HepG2 (cell line): ENCODE measurements around the gene C19orf73. TPM values are rescaled to one million over a fixed set of nuclear protein-coding genes. Genes with fewer than 3 reads are reported as not detected.
A peak's percentile ranks its signal among the peaks of the same experiment; 100 is the strongest.

Source experiments
- AKAP8 ChIP-seq: sonication (generic); formaldehyde crosslinking; IDR thresholded peaks from 2 replicates; pipeline ENCODE4 v1.5.1; 2020; ENCODE audit warnings: mild to moderate bottlenecking, missing genetic modification reagents
- NR1H2 ChIP-seq: sonication (generic); formaldehyde crosslinking; IDR thresholded peaks from 2 replicates; pipeline ENCODE4 v1.8.1; 2022; ENCODE audit warnings: low read depth, missing genetic modification reagents, borderline replicate concordance
- NR2C2 ChIP-seq: sonication (generic); formaldehyde crosslinking; IDR thresholded peaks from 2 replicates; pipeline ENCODE4 v1.4.0; 2020; ENCODE audit warnings: missing genetic modification reagents, mild to moderate bottlenecking, moderate library complexity, borderline replicate concordance
- NR2F2 ChIP-seq: IDR thresholded peaks from 2 replicates; pipeline ENCODE4 v1.6.1; 2012; ENCODE audit warnings: low read depth, inconsistent platforms, borderline replicate concordance
- RBFOX2 ChIP-seq: fragments of 200-400 bp; formaldehyde crosslinking; IDR thresholded peaks from 2 replicates; pipeline ENCODE4 v1.6.1; 2017; ENCODE audit warnings: low read depth, mild to moderate bottlenecking, low read length
- SPEN ChIP-seq: sonication (generic); formaldehyde crosslinking; IDR thresholded peaks from 2 replicates; pipeline ENCODE4 v1.5.1; 2020; ENCODE audit warnings: low read depth, mild to moderate bottlenecking, missing genetic modification reagents
- TAF15 ChIP-seq: fragments of 200-400 bp; formaldehyde crosslinking; IDR thresholded peaks from one replicate; pipeline ENCODE4 v1.6.1; 2018; ENCODE audit warnings: mild to moderate bottlenecking, low read depth, low read length; ENCODE audit not compliant: poor library complexity, severe bottlenecking
- TBP ChIP-seq: sonication (generic); formaldehyde crosslinking; IDR thresholded peaks from 2 replicates; pipeline ENCODE4 v1.5.0; 2020; ENCODE audit warnings: missing genetic modification reagents
- TBX3 ChIP-seq: fragments of 450-650 bp; IDR thresholded peaks from 2 replicates; pipeline ENCODE4 v1.6.1; 2017; ENCODE audit warnings: antibody characterized with exemption, mild to moderate bottlenecking, inconsistent platforms, borderline replicate concordance
- TOE1 ChIP-seq: sonication (generic); formaldehyde crosslinking; IDR thresholded peaks from 2 replicates; pipeline ENCODE4 v1.4.0; 2020; ENCODE audit warnings: mild to moderate bottlenecking, missing genetic modification reagents
- ZFP36 ChIP-seq: fragments of 150-350 bp; IDR thresholded peaks from 2 replicates; pipeline ENCODE4 v1.6.1; 2018; ENCODE audit warnings: borderline replicate concordance, low read length, low read depth; ENCODE audit not compliant: partially characterized antibody
- ZNF337 ChIP-seq: sonication (generic); formaldehyde crosslinking; IDR thresholded peaks from 2 replicates; pipeline ENCODE4 v1.5.1; 2020; ENCODE audit warnings: missing genetic modification reagents, low read depth, mild to moderate bottlenecking, borderline replicate concordance
- ZNF558 ChIP-seq: sonication (generic); formaldehyde crosslinking; IDR thresholded peaks from 2 replicates; pipeline ENCODE4 v1.9.0; 2022; ENCODE audit warnings: mild to moderate bottlenecking, missing genetic modification reagents, borderline replicate concordance
- ZNF619 ChIP-seq: sonication (generic); formaldehyde crosslinking; IDR thresholded peaks from 2 replicates; pipeline ENCODE4 v1.4.0; 2020; ENCODE audit warnings: mild to moderate bottlenecking, missing genetic modification reagents
- ZNF883 ChIP-seq: sonication (generic); formaldehyde crosslinking; IDR thresholded peaks from 2 replicates; pipeline ENCODE4 v1.5.1; 2020; ENCODE audit warnings: mild to moderate bottlenecking, missing genetic modification reagents; ENCODE audit errors: not compliant biosample characterization
- polyA plus RNA-seq, 8 experiments: library from polyadenylated mRNA; depleted of rRNA in 3 of 8; stranded (reverse) in 7 of 8; unstranded in 1 of 8; fragments of >200 nt; fragmentation: Illumina TruSeq in 4 of 8; extraction: Trizol in 4 of 8; gene quantifications; 2 replicates each; pipeline versions ENCODE4 v1.2.1 to v1.2.3, GENCODE V29; 2011 to 2016; ENCODE audit warnings: low read depth in 4 of 8, missing spikeins in 1 of 8, mixed read lengths in 1 of 8; ENCODE audit not compliant: insufficient read depth in 1 of 8
- total RNA-seq, 5 experiments: library from RNA; depleted of rRNA; stranded (reverse); fragments of >200 nt; fragmentation: Illumina TruSeq; extraction: Trizol; gene quantifications; 2 replicates each; pipeline ENCODE4 v1.2.3, GENCODE V29; 2016; ENCODE audit warnings: low read depth in 1 of 5
- TF ChIP-seq, protein P1 (sequence below): sonication (generic); formaldehyde crosslinking; IDR thresholded peaks from 2 replicates; pipeline ENCODE4 v1.5.1; 2020; ENCODE audit warnings: mild to moderate bottlenecking, missing genetic modification reagents, moderate library complexity
- TF ChIP-seq, protein P2 (sequence below): sonication (generic); formaldehyde crosslinking; IDR thresholded peaks from one replicate; pipeline ENCODE4 v1.5.1; 2020; ENCODE audit warnings: mild to moderate bottlenecking, missing genetic modification reagents; ENCODE audit errors: not compliant biosample characterization

The C19orf73 gene
- total and polyA plus RNA-seq, 2 of the 13 experiments (the other 11 are each of a cell fraction or from before 2014, with no cell fraction given), result 1.4 to 1.5 TPM

DNA sequence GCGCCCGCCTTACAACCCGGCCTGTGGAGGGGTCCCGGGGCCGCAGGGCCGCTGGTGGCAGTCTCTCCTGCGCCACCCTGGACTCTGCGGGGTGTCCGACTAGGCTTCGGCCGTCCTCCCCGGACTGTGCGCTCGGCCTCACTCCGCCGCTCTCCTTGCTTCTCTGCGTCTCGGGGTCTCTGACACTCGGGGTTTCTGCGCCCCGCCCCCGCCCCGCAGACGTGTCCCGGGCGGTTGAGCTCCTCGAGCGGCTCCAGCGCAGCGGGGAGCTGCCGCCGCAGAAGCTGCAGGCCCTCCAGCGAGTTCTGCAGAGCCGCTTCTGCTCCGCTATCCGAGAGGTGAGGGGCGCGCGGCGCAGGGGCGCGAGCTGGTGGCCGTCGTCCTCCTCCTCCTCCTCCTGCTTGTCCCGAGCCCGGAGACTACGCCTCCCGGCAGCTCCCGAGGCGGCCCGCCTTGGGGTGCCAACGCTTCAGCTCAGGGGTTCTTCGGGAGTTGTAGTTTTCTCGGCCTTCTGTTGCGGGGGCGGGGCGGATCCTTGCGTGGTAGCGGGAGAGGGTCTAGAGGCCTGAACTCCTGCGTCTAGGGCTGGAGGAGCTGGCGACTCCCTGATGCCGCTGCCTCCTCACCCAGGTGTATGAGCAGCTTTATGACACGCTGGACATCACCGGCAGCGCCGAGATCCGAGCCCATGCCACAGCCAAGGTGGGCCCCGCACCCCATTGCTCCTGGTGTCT, 4.1 kb downstream of the C19orf73 start (continued):
- no peak for TF ChIP-seq NR2F2
- no peak; the same call in 1 of the 2 replicates for TF ChIP-seq TBP (CRISPR knock-in tag)
- TF ChIP-seq, protein P1, sequence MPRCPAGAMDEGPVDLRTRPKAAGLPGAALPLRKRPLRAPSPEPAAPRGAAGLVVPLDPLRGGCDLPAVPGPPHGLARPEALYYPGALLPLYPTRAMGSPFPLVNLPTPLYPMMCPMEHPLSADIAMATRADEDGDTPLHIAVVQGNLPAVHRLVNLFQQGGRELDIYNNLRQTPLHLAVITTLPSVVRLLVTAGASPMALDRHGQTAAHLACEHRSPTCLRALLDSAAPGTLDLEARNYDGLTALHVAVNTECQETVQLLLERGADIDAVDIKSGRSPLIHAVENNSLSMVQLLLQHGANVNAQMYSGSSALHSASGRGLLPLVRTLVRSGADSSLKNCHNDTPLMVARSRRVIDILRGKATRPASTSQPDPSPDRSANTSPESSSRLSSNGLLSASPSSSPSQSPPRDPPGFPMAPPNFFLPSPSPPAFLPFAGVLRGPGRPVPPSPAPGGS (CRISPR knock-in tag), result peak; percentile 12; the same call in 1 of the 2 replicates
- no peak for TF ChIP-seq ZNF337 (CRISPR knock-in tag)
- no peak for TF ChIP-seq ZFP36
- TF ChIP-seq NR1H2 (CRISPR knock-in tag), result no peak
- no peak for TF ChIP-seq NR2C2 (CRISPR knock-in tag)
- TF ChIP-seq TAF15, result no peak
- TF ChIP-seq SPEN (CRISPR knock-in tag), result peak; percentile 14; the same call in 1 of the 2 replicates
- TF ChIP-seq, protein P2, sequence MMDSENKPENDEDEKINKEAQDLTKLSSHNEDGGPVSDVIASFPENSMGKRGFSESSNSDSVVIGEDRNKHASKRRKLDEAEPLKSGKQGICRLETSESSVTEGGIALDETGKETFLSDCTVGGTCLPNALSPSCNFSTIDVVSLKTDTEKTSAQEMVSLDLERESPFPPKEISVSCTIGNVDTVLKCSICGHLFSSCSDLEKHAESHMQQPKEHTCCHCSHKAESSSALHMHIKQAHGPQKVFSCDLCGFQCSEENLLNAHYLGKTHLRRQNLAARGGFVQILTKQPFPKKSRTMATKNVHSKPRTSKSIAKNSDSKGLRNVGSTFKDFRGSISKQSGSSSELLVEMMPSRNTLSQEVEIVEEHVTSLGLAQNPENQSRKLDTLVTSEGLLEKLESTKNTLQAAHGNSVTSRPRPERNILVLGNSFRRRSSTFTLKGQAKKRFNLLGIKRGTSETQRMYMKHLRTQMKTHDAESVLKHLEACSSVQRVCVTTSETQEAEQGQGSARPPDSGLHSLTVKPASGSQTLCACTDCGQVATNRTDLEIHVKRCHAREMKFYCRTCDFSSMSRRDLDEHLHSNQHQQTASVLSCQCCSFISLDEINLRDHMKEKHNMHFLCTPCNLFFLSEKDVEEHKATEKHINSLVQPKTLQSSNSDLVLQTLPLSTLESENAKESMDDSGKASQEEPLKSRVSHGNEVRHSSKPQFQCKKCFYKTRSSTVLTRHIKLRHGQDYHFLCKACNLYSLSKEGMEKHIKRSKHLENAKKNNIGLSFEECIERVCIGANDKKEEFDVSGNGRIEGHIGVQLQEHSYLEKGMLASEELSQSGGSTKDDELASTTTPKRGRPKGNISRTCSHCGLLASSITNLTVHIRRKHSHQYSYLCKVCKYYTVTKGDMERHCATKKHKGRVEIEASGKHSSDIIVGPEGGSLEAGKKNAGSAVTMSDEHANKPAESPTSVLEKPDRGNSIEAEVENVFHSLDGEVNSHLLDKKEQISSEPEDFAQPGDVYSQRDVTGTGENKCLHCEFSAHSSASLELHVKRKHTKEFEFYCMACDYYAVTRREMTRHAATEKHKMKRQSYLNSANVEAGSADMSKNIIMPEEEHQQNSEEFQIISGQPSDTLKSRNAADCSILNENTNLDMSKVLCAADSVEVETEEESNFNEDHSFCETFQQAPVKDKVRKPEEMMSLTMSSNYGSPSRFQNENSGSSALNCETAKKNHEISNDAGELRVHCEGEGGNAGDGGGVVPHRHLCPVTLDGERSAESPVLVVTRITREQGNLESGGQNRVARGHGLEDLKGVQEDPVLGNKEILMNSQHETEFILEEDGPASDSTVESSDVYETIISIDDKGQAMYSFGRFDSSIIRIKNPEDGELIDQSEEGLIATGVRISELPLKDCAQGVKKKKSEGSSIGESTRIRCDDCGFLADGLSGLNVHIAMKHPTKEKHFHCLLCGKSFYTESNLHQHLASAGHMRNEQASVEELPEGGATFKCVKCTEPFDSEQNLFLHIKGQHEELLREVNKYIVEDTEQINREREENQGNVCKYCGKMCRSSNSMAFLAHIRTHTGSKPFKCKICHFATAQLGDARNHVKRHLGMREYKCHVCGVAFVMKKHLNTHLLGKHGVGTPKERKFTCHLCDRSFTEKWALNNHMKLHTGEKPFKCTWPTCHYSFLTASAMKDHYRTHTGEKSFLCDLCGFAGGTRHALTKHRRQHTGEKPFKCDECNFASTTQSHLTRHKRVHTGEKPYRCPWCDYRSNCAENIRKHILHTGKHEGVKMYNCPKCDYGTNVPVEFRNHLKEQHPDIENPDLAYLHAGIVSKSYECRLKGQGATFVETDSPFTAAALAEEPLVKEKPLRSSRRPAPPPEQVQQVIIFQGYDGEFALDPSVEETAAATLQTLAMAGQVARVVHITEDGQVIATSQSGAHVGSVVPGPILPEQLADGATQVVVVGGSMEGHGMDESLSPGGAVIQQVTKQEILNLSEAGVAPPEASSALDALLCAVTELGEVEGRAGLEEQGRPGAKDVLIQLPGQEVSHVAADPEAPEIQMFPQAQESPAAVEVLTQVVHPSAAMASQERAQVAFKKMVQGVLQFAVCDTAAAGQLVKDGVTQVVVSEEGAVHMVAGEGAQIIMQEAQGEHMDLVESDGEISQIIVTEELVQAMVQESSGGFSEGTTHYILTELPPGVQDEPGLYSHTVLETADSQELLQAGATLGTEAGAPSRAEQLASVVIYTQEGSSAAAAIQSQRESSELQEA (CRISPR knock-in tag), result no peak
- TF ChIP-seq ZNF619, result no peak
- TF ChIP-seq TBX3, result no peak
- no peak for TF ChIP-seq ZNF558
- TF ChIP-seq ZNF883 (CRISPR knock-in tag), result no peak
- TF ChIP-seq RBFOX2, result peak; percentile 26
- no peak for TF ChIP-seq TOE1 (CRISPR knock-in tag)
- TF ChIP-seq AKAP8 (CRISPR knock-in tag), result no peak
